Measurements from ENCODE around the gene CCDC33.

Gene CCDC33

GRCh38 chr15:74235962-74236361 lies at the start of gene CCDC33:
Gene CCDC33 (plus strand): TSS chr15:74236326. CDS start chr15:74236720, 394 bp downstream.
- no peak for DNase-seq

- no peak for DNase-seq
Measured at GRCh38 chr15:74188216-74188615, 47.9 kb upstream of the CCDC33 start.

GRCh38 chr15:74191798-74192197 lies 44.3 kb upstream of the CCDC33 start:
- no peak for DNase-seq

GRCh38 chr15:74192751-74193150 lies 43.4 kb upstream of the CCDC33 start:
- no peak for DNase-seq

GRCh38 chr15:74193299-74193718 lies 42.8 kb upstream of the CCDC33 start:
- no peak for DNase-seq

GRCh38 chr15:74193905-74194304 lies 42.2 kb upstream of the CCDC33 start:
- DNase-seq = no peak

GRCh38 chr15:74194572-74195559 lies 41.3 kb upstream of the CCDC33 start:
- DNase-seq = no peak

GRCh38 chr15:74196175-74196574 lies 40.0 kb upstream of the CCDC33 start:
- no peak for DNase-seq

GRCh38 chr15:74197176-74197965 lies 38.8 kb upstream of the CCDC33 start:
- DNase-seq = no peak

GRCh38 chr15:74199297-74199652 lies 36.9 kb upstream of the CCDC33 start:
- no peak for DNase-seq

- DNase-seq = no peak
Measured at GRCh38 chr15:74200412-74200815, 35.7 kb upstream of the CCDC33 start.

- DNase-seq = no peak
Measured at GRCh38 chr15:74200871-74201419, 35.2 kb upstream of the CCDC33 start.

- DNase-seq = no peak
Measured at GRCh38 chr15:74201710-74202420, 34.3 kb upstream of the CCDC33 start.

- DNase-seq = no peak
Measured at GRCh38 chr15:74202452-74203401, 33.4 kb upstream of the CCDC33 start, which contains the start of gene STRA6. Gene STRA6 (minus strand): TSS chr15:74202787. CDS start chr15:74202267, 520 bp downstream.

GRCh38 chr15:74203914-74204431 lies 32.2 kb upstream of the CCDC33 start:
- no peak for DNase-seq

GRCh38 chr15:74205582-74205947 lies 30.6 kb upstream of the CCDC33 start:
- no peak for DNase-seq

GRCh38 chr15:74206801-74207281 lies 29.3 kb upstream of the CCDC33 start:
- no peak for DNase-seq

GRCh38 chr15:74207652-74208440 lies 28.3 kb upstream of the CCDC33 start:
- DNase-seq = no peak

GRCh38 chr15:74208496-74208895 lies 27.6 kb upstream of the CCDC33 start:
- DNase-seq = no peak

GRCh38 chr15:74208901-74209559 lies 27.1 kb upstream of the CCDC33 start:
- no peak for DNase-seq
